GM23248 (cell line): ENCODE results near the gene POU2AF3.

ENCODE experiments used
- EZH2 ChIP-seq: fragments of 200-600 bp; sonication (generic); IDR thresholded peaks from 2 replicates; pipeline ENCODE4 v1.6.1; 2018; ENCODE audit warnings: antibody characterized with exemption, mild to moderate bottlenecking; ENCODE audit not compliant: insufficient read depth, poor library complexity, severe bottlenecking
- EZH2phosphoT487 ChIP-seq: fragments of 200-600 bp; sonication (generic); IDR thresholded peaks from 2 replicates; pipeline ENCODE4 v1.6.1; 2018; ENCODE audit warnings: antibody characterized with exemption, moderate library complexity, mild to moderate bottlenecking, low read depth; ENCODE audit not compliant: insufficient read depth

- no peak for TF ChIP-seq EZH2
- no peak for TF ChIP-seq EZH2phosphoT487
Observed at GRCh38 chr11:111305162-111305802, 6.9 kb downstream of the POU2AF3 start.
